Activated naive CD8-positive, alpha-beta T cell treated with anti-CD3 and anti-CD28 coated beads for 36 hours (primary cell): ENCODE data around the gene RABL2A. TPM values are rescaled to one million over a fixed set of nuclear protein-coding genes. Genes with fewer than 3 reads are reported as not detected.

Experiments used
- total RNA-seq, 2 experiments: library from RNA; stranded (reverse); gene quantifications; one replicate each; pipeline ENCODE4 v1.2.3, GENCODE V29; 2021

Gene RABL2A
- total RNA-seq, 2 experiments from 2014 or later, result 10.2 to 12.9 TPM

Other genes starting within 250 kb of the RABL2A start
- gene ZNG1B, start 189.6 kb upstream of the RABL2A start, total RNA-seq, result 10 to 100 TPM; 41.3 to 44.4 TPM
- gene FOXD4L1, start 128.6 kb upstream of the RABL2A start, total RNA-seq, result under 1 TPM; 0.16 to 0.18 TPM
- 10 to 100 TPM; 20.8 to 21.3 TPM for gene SLC35F5, start 129.4 kb downstream of the RABL2A start, total RNA-seq